Psoas muscle (tissue), 8 donors: ENCODE measurements around the gene ASB13. TPM values are rescaled to one million over a fixed set of nuclear protein-coding genes. Genes with fewer than 3 reads are reported as not detected.

Experiments
- ATAC-seq, 4 donors: fragments of 200-7000 bp; cut with Tn5 transposase; one replicate each; pipeline ENCODE4 v1.9.1; 2020; ENCODE audit warnings: moderate library complexity in 3 of 4, mild to moderate bottlenecking in 2 of 4
- DNase-seq, 2 donors: peaks; one replicate each; pipeline ENCODE4 v3.0.0-alpha.2; 2020
- H3K27ac ChIP-seq: fragments of 200-600 bp; one replicate; pipeline ENCODE4 v1.8.0; 2022
- H3K27me3 ChIP-seq, 3 donors: fragments of 200-600 bp in 1 of 3; one replicate each; pipeline versions ENCODE4 v1.6.1 to v1.8.0; 2013 to 2022; ENCODE audit warnings: low read length in 2 of 3, mild to moderate bottlenecking in 2 of 3, moderate library complexity in 1 of 3; ENCODE audit not compliant: insufficient read depth in 3 of 3
- H3K36me3 ChIP-seq, 2 donors: fragments of 200-600 bp in 1 of 2; one replicate each; pipeline versions ENCODE4 v1.6.1 to v1.8.0; 2013 to 2022; ENCODE audit warnings: low read depth in 1 of 2, mild to moderate bottlenecking in 1 of 2, moderate library complexity in 1 of 2; ENCODE audit not compliant: insufficient read depth in 1 of 2
- H3K4me1 ChIP-seq: fragments of 200-600 bp; one replicate; pipeline ENCODE4 v1.8.0; 2022
- H3K4me3 ChIP-seq: fragments of 200-600 bp; one replicate; pipeline ENCODE4 v1.8.0; 2022; ENCODE audit warnings: mild to moderate bottlenecking
- H3K9me3 ChIP-seq: fragments of 200-600 bp; one replicate; pipeline ENCODE4 v1.8.0; 2022
- CTCF ChIP-seq: fragments of 200-600 bp; IDR thresholded peaks from one replicate; pipeline ENCODE4 v1.8.0; 2022; ENCODE audit warnings: antibody characterized with exemption
- WGBS, 3 donors: extraction: QIAGEN DNeasy Blood & Tissue Kit; methylation state at CpG; one replicate each; pipeline versions ENCODE4 v1.1.6 to v1.1.7; 2013; 5-methylcytosine and 5-hydroxymethylcytosine counted together
- intact Hi-C, 2 donors: fragments of 100-400 bp; cut with DNase I; formaldehyde crosslinking; loops; one replicate each; pipeline versions ENCODE4 v1.11.0 to v1.14.2; 2022
- long read RNA-seq, 2 donors: library from polyadenylated mRNA; unstranded; transcript quantifications; one replicate each; pipeline ENCODE4 v2.0.0, GENCODE V29; 2021
- polyA plus RNA-seq, 3 donors: library from polyadenylated mRNA; stranded (reverse); fragments of 200-250 nt; gene quantifications; one replicate each; pipeline ENCODE4 v1.2.3, GENCODE V29; 2013
- total RNA-seq, 4 donors: library from RNA; stranded (reverse); fragmentation: NEBNext Ultra II Directional in 2 of 4; extraction: Animal tissue kit (Norgen Biotek cat#: 25700) in 2 of 4; gene quantifications; one replicate each; pipeline versions ENCODE4 v1.2.1 to v1.2.4, GENCODE V29; 2021 to 2023
- donor health status: healthy with polysubstance abuse.
- donor health status: DM: no; HTN: no; CAD: no; lungs with moderate emphysema.
- donor health status: Bipolar disorder and iron deficiency.
- donor health status: healthy.
- donor health status: DM: yes; HTN: yes; CAD: no.
- donor health status: DM: no; HTN: no; CAD: no.
- donor health status: DM: no; HTN: no; CAD: no.
- donor health status: DM: yes; HTN: yes; CAD: no.

The ASB13 gene, protein sequence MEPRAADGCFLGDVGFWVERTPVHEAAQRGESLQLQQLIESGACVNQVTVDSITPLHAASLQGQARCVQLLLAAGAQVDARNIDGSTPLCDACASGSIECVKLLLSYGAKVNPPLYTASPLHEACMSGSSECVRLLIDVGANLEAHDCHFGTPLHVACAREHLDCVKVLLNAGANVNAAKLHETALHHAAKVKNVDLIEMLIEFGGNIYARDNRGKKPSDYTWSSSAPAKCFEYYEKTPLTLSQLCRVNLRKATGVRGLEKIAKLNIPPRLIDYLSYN
- 10 to 100 TPM; 13.0 to 20.8 (median 15.5) TPM for total RNA-seq
- 10 to 100 TPM in 2 of 3 donors, 1 to 10 TPM in 1; 9.8 to 18.3 (median 11.4) TPM for polyA plus RNA-seq
- long read RNA-seq, donor 1, transcript ASB13-201 (6 exons, 2,699 nt): major isoform, 18 of 27 reads
- long read RNA-seq, donor 1, partial matches to known transcripts: 1 of 27 reads
- long read RNA-seq, donor 1, other reads (novel, unspliced or antisense): 5 of 27 reads
- long read RNA-seq, donor 2, transcript ASB13-201 (6 exons, 2,699 nt): major isoform, 31 of 41 reads
- long read RNA-seq, donor 2, partial matches to known transcripts: 5 of 41 reads
- long read RNA-seq, donor 2, other reads (novel, unspliced or antisense): 3 of 41 reads

DNA sequence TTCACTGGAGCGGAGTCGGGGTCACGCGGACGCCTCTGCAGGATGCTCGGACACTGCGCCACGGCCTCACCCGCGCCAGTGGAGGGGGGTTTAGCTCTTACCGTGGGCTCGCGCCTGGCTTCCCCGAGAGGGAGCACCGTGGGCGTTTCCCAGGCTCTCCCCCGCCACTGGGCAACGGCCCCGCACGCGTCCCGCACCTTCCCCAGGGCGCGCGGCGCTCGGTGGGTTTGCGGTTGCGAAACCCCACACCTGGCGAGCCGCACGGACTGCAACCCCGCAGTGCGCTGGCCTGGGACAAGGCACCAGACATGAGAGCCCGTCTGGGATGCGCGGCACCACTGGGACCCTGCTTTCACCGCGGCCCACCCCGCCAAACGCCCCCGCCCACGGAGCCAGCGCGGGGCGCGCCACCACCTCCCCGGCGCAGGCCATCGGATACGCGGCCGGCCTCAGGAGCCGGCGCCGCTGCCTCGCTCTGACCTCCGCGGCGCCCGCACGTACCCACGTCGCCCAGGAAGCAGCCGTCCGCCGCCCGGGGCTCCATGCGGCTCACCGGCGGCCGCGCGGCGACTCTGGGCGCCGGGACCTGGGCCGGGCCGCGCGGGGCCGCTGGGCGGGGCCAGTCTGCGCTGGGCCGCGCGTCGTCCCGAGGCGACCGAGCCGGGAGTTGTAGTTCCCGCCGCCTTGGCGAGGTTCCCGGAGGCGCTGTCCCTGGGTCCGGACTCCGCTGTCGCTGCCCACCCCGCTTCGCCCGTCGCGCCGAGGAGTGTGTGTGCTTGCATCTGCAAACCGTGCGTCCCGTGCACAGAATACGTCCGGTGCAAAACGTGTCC lies at the start of gene ASB13:
TSS of gene ASB13 (minus strand) at position 588 of the 833 bp plus-strand sequence. CDS start at position 544, 44 bp downstream.
- no peak for TF ChIP-seq CTCF
- Histone ChIP-seq H3K4me1 (peaks cover 10% of the 10 kb centered on the region), H3K9me3 (no peaks in the 10 kb centered on the region), H3K36me3 (no peaks in the 10 kb centered on the region), H3K27me3 (no peaks in the 10 kb centered on the region), H3K27ac (peak within 1 kb of the TSS; percentile 80), H3K4me3 (peak within 1 kb of the TSS; percentile 97)
- ATAC-seq (peak; percentile 94 to 96 (median 94)), DNase-seq (peak; percentile 81 to 87)
- intact Hi-C loops: no loop called here
- 0 to 1% (median 1%) methylated on average over 86 to 112 of the region's 112 CpGs for WGBS, 3 donors

DNA sequence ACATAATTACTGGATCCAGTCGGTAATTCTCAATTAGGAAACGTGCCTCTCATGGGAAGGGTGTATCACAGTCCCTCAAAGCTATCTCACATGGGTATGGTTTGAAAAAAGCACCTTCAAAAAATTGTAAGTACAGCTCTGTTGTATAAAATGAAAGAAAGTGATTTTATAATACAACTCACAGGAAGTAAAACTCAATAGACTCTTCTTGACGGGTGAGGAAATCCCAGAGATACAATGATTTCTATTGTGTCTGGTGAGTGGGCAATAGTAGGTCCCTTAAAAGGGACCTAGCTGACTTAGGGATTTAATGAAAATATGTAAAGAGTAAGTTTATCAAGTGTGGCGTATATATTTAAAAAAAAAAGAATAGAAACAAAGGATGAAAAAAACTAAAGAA lies 45.2 kb upstream of the ASB13 start:
- intact Hi-C loops: no loop called here
- H3K4me3 ChIP-seq: peak overlapping the region; percentile 44
- WGBS, 3 donors: 64 to 70% (median 69%) methylated on average over 4 of the region's 4 CpGs
- no peaks in the 10 kb centered on the region for H3K36me3 ChIP-seq
- peaks cover 17% of the 10 kb centered on the region for H3K4me1 ChIP-seq
- no peak for TF ChIP-seq CTCF
- DNase-seq: no peak
- H3K9me3 ChIP-seq: no peaks in the 10 kb centered on the region
- ATAC-seq: no peak
- H3K27me3 ChIP-seq: no peaks in the 10 kb centered on the region
- no peak overlapping the region for H3K27ac ChIP-seq

DNA sequence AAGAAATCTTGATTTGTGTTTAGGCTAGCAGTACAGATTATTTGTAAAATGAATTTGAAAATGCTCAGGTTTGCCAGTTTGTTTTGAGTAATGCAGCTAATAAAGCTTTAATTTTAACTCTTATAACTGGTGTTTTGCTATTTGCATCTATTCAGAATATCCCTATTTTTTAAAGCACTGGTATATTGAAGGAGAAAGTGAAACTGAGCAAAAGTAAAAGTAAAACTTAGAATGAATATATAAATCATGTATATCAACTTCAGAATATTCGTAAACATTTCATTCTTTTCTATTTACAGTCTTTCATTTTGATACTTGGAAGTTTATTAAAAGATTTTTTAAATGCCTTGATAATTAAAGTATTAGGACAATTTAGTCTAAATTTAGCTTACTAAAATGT lies 44.5 kb upstream of the ASB13 start:
- no peak for DNase-seq
- Histone ChIP-seq H3K27me3 (no peaks in the 10 kb centered on the region), H3K4me3 (peak overlapping the region; percentile 44), H3K36me3 (no peaks in the 10 kb centered on the region), H3K27ac (no peak overlapping the region), H3K9me3 (no peaks in the 10 kb centered on the region), H3K4me1 (peaks cover 14% of the 10 kb centered on the region)
- intact Hi-C loops: no loop called here
- 70 to 75% (median 70%) methylated on average over 1 of the region's 1 CpG for WGBS, 3 donors
- ATAC-seq: no peak
- TF ChIP-seq CTCF: no peak

DNA sequence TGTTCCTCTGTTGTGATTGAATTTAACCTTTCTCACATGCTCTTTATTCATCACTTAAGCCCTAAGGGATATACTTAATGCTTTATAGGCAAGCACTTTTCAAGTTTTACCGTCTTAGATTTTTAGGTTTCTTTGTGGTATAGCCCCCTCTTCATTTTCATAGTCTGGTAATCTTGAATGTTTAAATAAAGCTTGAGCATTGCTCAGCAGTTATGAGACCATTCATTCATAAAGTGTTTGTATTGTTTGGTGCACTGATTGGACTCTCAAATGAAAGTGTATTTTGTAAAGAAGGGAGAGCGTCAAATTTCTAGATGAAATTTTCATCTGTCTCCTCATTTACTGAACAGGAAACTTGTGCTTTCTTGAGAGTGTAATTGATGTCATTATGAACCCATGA lies 43.5 kb upstream of the ASB13 start:
- no peaks in the 10 kb centered on the region for H3K27me3 ChIP-seq
- TF ChIP-seq CTCF: no peak
- no peak overlapping the region for H3K4me3 ChIP-seq
- DNase-seq (no peak), ATAC-seq (no peak)
- no peaks in the 10 kb centered on the region for H3K36me3 ChIP-seq
- H3K27ac ChIP-seq: no peak overlapping the region
- H3K9me3 ChIP-seq: no peaks in the 10 kb centered on the region
- whole genome bisulfite sequencing, 3 donors: 72 to 79% (median 77%) methylated on average over 2 of the region's 2 CpGs
- intact Hi-C loops: no loop called here
- peaks cover 21% of the 10 kb centered on the region for H3K4me1 ChIP-seq
